HuH-7 (cell line): ENCODE results near the gene UBE2U.

Experiments used
- DNase-seq: peaks from one replicate; pipeline ENCODE4 v3.0.0; 2011; ENCODE audit warnings: low spot score

UBE2U gene

GRCh38 chr1:64293820-64294219 is 90.4 kb downstream of the UBE2U start:
- DNase-seq, result no peak

- no peak for DNase-seq
Measured at GRCh38 chr1:64295136-64295535, 91.7 kb downstream of the UBE2U start.

GRCh38 chr1:64295561-64295960 is 92.1 kb downstream of the UBE2U start:
- no peak for DNase-seq

- no peak for DNase-seq
Measured at GRCh38 chr1:64296459-64296858, 93.0 kb downstream of the UBE2U start.

- DNase-seq, result no peak
Measured at GRCh38 chr1:64302194-64302593, 98.8 kb downstream of the UBE2U start.

GRCh38 chr1:64302971-64303370 is 99.5 kb downstream of the UBE2U start:
- DNase-seq, result no peak

GRCh38 chr1:64304823-64305222 is 101.4 kb downstream of the UBE2U start:
- DNase-seq, result no peak

- no peak for DNase-seq
Measured at GRCh38 chr1:64308866-64309265, 105.4 kb downstream of the UBE2U start.

- no peak for DNase-seq
Measured at GRCh38 chr1:64309431-64309831, 106.0 kb downstream of the UBE2U start.

GRCh38 chr1:64310760-64311159 is 107.3 kb downstream of the UBE2U start:
- DNase-seq, result no peak

GRCh38 chr1:64312431-64312830 is 109.0 kb downstream of the UBE2U start:
- DNase-seq, result no peak

- no peak for DNase-seq
Measured at GRCh38 chr1:64315402-64315801, 112.0 kb downstream of the UBE2U start.
